WTC11 (cell line): Measurements from ENCODE around the gene CLIC5.

Source experiments
- GABPB1 ChIP-seq: sonication (generic); formaldehyde crosslinking; IDR thresholded peaks from 2 replicates; pipeline ENCODE4 v1.8.1; 2023; ENCODE audit warnings: mild to moderate bottlenecking, missing genetic modification reagents
- NR2C2 ChIP-seq: sonication (generic); formaldehyde crosslinking; IDR thresholded peaks from 2 replicates; pipeline ENCODE4 v1.8.0; 2022; ENCODE audit warnings: mild to moderate bottlenecking, missing genetic modification reagents
- TF ChIP-seq, protein P1 (sequence below): fragments of 200-600 bp; IDR thresholded peaks from 2 replicates; pipeline ENCODE4 v1.8.0; 2022; ENCODE audit warnings: antibody characterized with exemption
- TF ChIP-seq, protein P2 (sequence below): sonication (generic); formaldehyde crosslinking; IDR thresholded peaks from 2 replicates; pipeline ENCODE4 v1.8.0; 2022; ENCODE audit warnings: mild to moderate bottlenecking, missing genetic modification reagents

DNA sequence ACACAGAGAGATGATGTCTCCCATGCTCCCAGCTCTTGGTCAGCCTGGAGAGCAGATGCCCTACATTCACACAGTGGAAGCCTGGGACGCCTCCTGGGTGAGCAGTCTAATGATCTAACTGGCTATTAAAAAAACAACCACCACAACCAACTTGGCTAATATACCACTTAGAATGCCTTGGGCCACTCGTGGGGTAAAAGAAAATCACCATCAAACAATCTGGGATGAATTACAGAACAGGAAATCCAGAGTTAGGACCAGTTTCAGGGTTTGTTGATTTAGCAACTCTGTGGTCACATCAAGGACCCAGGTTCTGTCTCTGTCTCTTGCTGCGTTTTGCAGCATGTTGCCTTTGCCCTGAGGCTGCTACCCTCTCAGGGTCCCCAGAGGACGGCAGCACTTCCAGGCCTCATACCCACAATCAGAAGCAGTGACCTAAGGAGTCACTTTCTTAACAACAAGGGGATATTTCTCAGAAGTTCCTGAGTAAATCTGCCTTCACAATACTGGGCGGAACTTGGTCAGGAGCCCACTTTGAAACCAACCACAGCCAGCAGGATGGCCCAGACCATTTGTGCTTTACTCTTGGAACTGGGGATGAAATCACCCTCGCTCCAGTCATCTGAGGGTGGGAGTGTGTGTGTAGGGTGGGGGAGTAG lies 118.7 kb downstream of the CLIC5 start:
- TF ChIP-seq, protein P1, sequence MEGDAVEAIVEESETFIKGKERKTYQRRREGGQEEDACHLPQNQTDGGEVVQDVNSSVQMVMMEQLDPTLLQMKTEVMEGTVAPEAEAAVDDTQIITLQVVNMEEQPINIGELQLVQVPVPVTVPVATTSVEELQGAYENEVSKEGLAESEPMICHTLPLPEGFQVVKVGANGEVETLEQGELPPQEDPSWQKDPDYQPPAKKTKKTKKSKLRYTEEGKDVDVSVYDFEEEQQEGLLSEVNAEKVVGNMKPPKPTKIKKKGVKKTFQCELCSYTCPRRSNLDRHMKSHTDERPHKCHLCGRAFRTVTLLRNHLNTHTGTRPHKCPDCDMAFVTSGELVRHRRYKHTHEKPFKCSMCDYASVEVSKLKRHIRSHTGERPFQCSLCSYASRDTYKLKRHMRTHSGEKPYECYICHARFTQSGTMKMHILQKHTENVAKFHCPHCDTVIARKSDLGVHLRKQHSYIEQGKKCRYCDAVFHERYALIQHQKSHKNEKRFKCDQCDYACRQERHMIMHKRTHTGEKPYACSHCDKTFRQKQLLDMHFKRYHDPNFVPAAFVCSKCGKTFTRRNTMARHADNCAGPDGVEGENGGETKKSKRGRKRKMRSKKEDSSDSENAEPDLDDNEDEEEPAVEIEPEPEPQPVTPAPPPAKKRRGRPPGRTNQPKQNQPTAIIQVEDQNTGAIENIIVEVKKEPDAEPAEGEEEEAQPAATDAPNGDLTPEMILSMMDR = no peak
- TF ChIP-seq NR2C2 (CRISPR knock-in tag) (no peak), GABPB1 (CRISPR knock-in tag) (no peak)
- TF ChIP-seq, protein P2, sequence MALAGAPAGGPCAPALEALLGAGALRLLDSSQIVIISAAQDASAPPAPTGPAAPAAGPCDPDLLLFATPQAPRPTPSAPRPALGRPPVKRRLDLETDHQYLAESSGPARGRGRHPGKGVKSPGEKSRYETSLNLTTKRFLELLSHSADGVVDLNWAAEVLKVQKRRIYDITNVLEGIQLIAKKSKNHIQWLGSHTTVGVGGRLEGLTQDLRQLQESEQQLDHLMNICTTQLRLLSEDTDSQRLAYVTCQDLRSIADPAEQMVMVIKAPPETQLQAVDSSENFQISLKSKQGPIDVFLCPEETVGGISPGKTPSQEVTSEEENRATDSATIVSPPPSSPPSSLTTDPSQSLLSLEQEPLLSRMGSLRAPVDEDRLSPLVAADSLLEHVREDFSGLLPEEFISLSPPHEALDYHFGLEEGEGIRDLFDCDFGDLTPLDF = no peak
